MM.1S (cell line): ENCODE measurements around the gene SAFB2.

Source experiments
- DNase-seq: peaks from one replicate; pipeline ENCODE4 v3.0.0-alpha.2; 2015
- H2AFZ ChIP-seq: fragments of 300-600 bp; sonication (generic); 2 replicates; pipeline ENCODE4 v1.6.0; 2016; ENCODE audit warnings: antibody characterized with exemption, low read length
- H3F3A ChIP-seq: fragments of 300-600 bp; sonication (generic); 2 replicates; pipeline ENCODE4 v1.6.1; 2016; ENCODE audit warnings: mild to moderate bottlenecking, antibody characterized with exemption, low read length, moderate library complexity, mixed read lengths; ENCODE audit not compliant: insufficient read depth
- H3K27ac ChIP-seq: fragments of 300-600 bp; sonication (generic); 2 replicates; pipeline ENCODE4 v1.5.1; 2016; ENCODE audit warnings: mild to moderate bottlenecking, low read length
- H3K27me3 ChIP-seq: fragments of 300-600 bp; sonication (generic); replicated peaks from 2 replicates; pipeline ENCODE4 v1.6.0; 2016; ENCODE audit warnings: low read length; ENCODE audit not compliant: insufficient read depth
- H3K36me3 ChIP-seq: fragments of 300-600 bp; sonication (generic); replicated peaks from 2 replicates; pipeline ENCODE4 v1.6.1; 2016; ENCODE audit warnings: mild to moderate bottlenecking, low read length, mixed read lengths; ENCODE audit not compliant: insufficient read depth
- H3K4me1 ChIP-seq: fragments of 300-600 bp; sonication (generic); 2 replicates; pipeline ENCODE4 v1.6.1; 2016; ENCODE audit warnings: low read length, mixed read lengths
- H3K4me2 ChIP-seq: fragments of 300-600 bp; sonication (generic); 2 replicates; pipeline ENCODE4 v1.6.0; 2016; ENCODE audit warnings: low read depth, low read length
- H3K4me3 ChIP-seq: fragments of 300-600 bp; sonication (generic); 2 replicates; pipeline ENCODE4 v1.5.1; 2016; ENCODE audit warnings: low read length, mixed read lengths
- H3K79me2 ChIP-seq: fragments of 300-600 bp; sonication (generic); 2 replicates; pipeline ENCODE4 v1.6.1; 2016; ENCODE audit warnings: mixed run types, low read length, mixed read lengths
- H3K9ac ChIP-seq: fragments of 300-600 bp; sonication (generic); 2 replicates; pipeline ENCODE4 v1.6.1; 2016; ENCODE audit warnings: low read length, mixed read lengths
- H3K9me2 ChIP-seq: fragments of 300-600 bp; sonication (generic); replicated peaks from 2 replicates; pipeline ENCODE4 v1.6.1; 2016; ENCODE audit warnings: mild to moderate bottlenecking, low read length, mixed read lengths; ENCODE audit not compliant: insufficient read depth
- H3K9me3 ChIP-seq: fragments of 300-600 bp; sonication (generic); replicated peaks from 2 replicates; pipeline ENCODE4 v1.6.1; 2016; ENCODE audit warnings: mild to moderate bottlenecking, low read length, mixed read lengths; ENCODE audit not compliant: insufficient read depth
- H4K20me1 ChIP-seq: fragments of 300-600 bp; sonication (generic); 2 replicates; pipeline ENCODE4 v1.6.1; 2016; ENCODE audit warnings: mild to moderate bottlenecking, low read length, moderate library complexity, mixed read lengths; ENCODE audit not compliant: insufficient read depth
- CTCF ChIP-seq: fragments of 300-600 bp; sonication (generic); IDR thresholded peaks from 2 replicates; pipeline ENCODE4 v1.5.1; 2016; ENCODE audit warnings: antibody characterized with exemption, low read length, mixed read lengths
- EZH2 ChIP-seq: fragments of 300-600 bp; sonication (generic); optimal IDR thresholded peaks from 2 replicates; pipeline ENCODE3; 2017; ENCODE audit warnings: low read depth, mild to moderate bottlenecking, antibody characterized with exemption, low read length, mixed read lengths
- EZH2phosphoT487 ChIP-seq: fragments of 300-600 bp; sonication (generic); IDR thresholded peaks from 2 replicates; pipeline ENCODE4 v1.6.1; 2018; ENCODE audit warnings: antibody characterized with exemption, low read length

Gene SAFB2

DNA sequence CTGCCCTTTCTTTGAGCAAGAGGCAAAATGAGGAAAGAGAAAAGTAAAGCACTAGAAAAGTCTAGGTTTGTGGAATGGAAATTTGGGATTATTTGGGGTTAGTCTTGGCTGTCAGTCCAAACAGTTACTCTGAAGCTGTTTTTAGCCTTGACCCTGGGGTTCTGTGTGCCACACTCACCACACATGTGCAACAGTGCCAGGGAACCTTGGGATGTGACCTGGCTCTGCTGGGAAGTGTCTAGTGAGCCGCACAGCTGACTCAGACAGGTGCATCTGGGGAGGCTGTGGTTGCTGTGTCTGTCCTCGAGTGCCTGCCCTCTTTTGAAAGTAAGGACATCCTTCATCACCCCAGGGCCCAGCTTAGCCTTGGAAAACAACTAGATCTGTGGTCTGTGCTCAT lies 41.9 kb upstream of the SAFB2 start:
- no peak for DNase-seq
- Histone ChIP-seq H3K79me2 (peaks cover 34% of the 10 kb centered on the region), H3F3A (peaks cover under 1% of the 10 kb centered on the region; the same call in 1 of the 2 replicates), H3K27ac (no peak overlapping the region), H4K20me1 (no peaks in the 10 kb centered on the region), H2AFZ (no peak overlapping the region), H3K4me3 (no peak overlapping the region), H3K4me1 (no peaks in the 10 kb centered on the region), H3K9me2 (no peaks in the 10 kb centered on the region), H3K36me3 (peaks cover 35% of the 10 kb centered on the region), H3K9me3 (no peaks in the 10 kb centered on the region), H3K27me3 (no peaks in the 10 kb centered on the region), H3K9ac (no peak overlapping the region), H3K4me2 (no peak overlapping the region)
- TF ChIP-seq EZH2 (no peak), CTCF (no peak), EZH2phosphoT487 (no peak)

- Histone ChIP-seq H3K36me3 (peaks cover 33% of the 10 kb centered on the region), H3K27ac (no peak overlapping the region), H3K4me2 (no peak overlapping the region), H3K4me1 (no peaks in the 10 kb centered on the region), H3K9me3 (no peaks in the 10 kb centered on the region), H4K20me1 (no peaks in the 10 kb centered on the region), H3K4me3 (no peak overlapping the region), H3F3A (no peaks in the 10 kb centered on the region), H3K9ac (no peak overlapping the region), H3K79me2 (peaks cover 34% of the 10 kb centered on the region), H3K9me2 (no peaks in the 10 kb centered on the region), H2AFZ (no peak overlapping the region), H3K27me3 (no peaks in the 10 kb centered on the region)
- DNase-seq, result no peak
- TF ChIP-seq EZH2, result no peak
- TF ChIP-seq EZH2phosphoT487, result no peak
- TF ChIP-seq CTCF, result no peak
Measured at GRCh38 chr19:5663904-5664303, 41.3 kb upstream of the SAFB2 start.

DNA sequence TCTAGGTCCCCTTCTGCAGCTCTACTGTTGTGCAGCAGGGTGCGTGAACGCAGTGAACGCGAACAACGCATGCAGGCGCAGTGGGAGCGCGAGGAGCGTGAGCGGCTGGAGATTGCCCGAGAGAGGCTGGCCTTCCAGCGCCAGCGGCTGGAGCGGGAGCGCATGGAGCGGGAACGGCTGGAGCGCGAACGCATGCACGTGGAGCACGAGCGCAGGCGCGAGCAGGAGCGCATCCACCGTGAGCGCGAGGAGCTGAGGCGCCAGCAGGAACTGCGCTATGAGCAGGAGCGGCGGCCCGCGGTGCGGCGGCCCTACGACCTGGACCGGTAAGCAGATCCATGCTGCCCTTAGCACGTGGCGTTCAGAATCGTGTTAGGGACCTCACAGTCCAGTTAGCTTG lies 38.9 kb upstream of the SAFB2 start:
- Histone ChIP-seq H3K4me3 (no peak overlapping the region), H3K79me2 (peaks cover 44% of the 10 kb centered on the region), H3K9me3 (no peaks in the 10 kb centered on the region), H4K20me1 (no peaks in the 10 kb centered on the region), H2AFZ (no peak overlapping the region), H3K4me1 (no peaks in the 10 kb centered on the region), H3K27ac (no peak overlapping the region), H3F3A (no peaks in the 10 kb centered on the region), H3K36me3 (peaks cover 29% of the 10 kb centered on the region), H3K27me3 (no peaks in the 10 kb centered on the region), H3K4me2 (no peak overlapping the region), H3K9ac (no peak overlapping the region), H3K9me2 (no peaks in the 10 kb centered on the region)
- DNase-seq, result no peak
- no peak for TF ChIP-seq EZH2phosphoT487
- TF ChIP-seq EZH2, result no peak
- no peak for TF ChIP-seq CTCF

DNA sequence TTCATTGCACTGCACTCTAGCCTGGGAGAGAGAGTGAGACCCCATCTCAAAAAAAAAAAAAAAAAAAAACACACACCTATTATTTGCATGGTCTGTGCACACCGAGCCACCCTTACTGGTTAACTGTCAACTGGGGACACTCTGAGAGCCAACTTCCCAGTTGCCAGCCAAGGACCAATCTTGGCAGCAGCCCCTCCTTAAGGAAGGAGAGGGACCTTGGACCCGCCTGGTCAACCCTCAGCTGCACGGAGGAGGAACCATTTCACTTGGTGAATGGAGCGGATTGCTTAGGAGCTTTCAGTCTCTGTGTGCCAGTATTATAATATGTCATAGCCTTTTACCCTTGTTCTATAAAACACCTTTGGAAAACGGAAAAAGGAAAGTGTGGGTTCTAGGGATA lies 32.8 kb upstream of the SAFB2 start:
- no peak overlapping the region for H3K9ac ChIP-seq
- H3K79me2 ChIP-seq, result peaks cover 55% of the 10 kb centered on the region
- no peak overlapping the region for H3K4me3 ChIP-seq
- H3K27ac ChIP-seq, result no peak overlapping the region
- H3F3A ChIP-seq, result no peaks in the 10 kb centered on the region
- H2AFZ ChIP-seq, result no peak overlapping the region
- H3K9me3 ChIP-seq, result no peaks in the 10 kb centered on the region
- H3K9me2 ChIP-seq, result no peaks in the 10 kb centered on the region
- no peaks in the 10 kb centered on the region for H4K20me1 ChIP-seq
- H3K36me3 ChIP-seq, result peaks cover 43% of the 10 kb centered on the region; the same call in 1 of the 2 replicates
- no peak for DNase-seq
- TF ChIP-seq EZH2phosphoT487 (no peak), EZH2 (no peak), CTCF (no peak)
- H3K27me3 ChIP-seq, result no peaks in the 10 kb centered on the region
- no peaks in the 10 kb centered on the region for H3K4me1 ChIP-seq
- H3K4me2 ChIP-seq, result no peak overlapping the region
